Esophagus muscularis mucosa (tissue), 4 donors: ENCODE results near the gene ACY1. TPM values are rescaled to one million over a fixed set of nuclear protein-coding genes. Genes with fewer than 3 reads are reported as not detected.

Experiments
- DNase-seq: peaks from one replicate; pipeline ENCODE4 v3.0.0-alpha.2; 2017; ENCODE audit errors: extremely low spot score
- H3K27ac ChIP-seq, 4 donors: fragments of 200-600 bp; sonication (generic); replicated peaks in 1 of 4; 1 replicate in 3 of 4; 2 replicates in 1 of 4; pipeline ENCODE4 v1.5.1; 2016 to 2019; ENCODE audit warnings: mild to moderate bottlenecking in 1 of 4
- H3K27me3 ChIP-seq, 4 donors: fragments of 200-600 bp; sonication (generic); one replicate each; pipeline versions ENCODE4 v1.5.1 to v1.6.0; 2016 to 2019
- H3K36me3 ChIP-seq, 4 donors: fragments of 200-600 bp; sonication (generic); one replicate each; pipeline ENCODE4 v1.5.1; 2016 to 2019
- H3K4me1 ChIP-seq, 4 donors: fragments of 200-600 bp; sonication (generic); one replicate each; pipeline ENCODE4 v1.5.1; 2016 to 2019
- H3K4me3 ChIP-seq, 4 donors: fragments of 200-600 bp; sonication (generic); 1 replicate in 2 of 4; 2 replicates in 2 of 4; pipeline ENCODE4 v1.5.1; 2016 to 2019; ENCODE audit warnings: mild to moderate bottlenecking in 4 of 4, moderate library complexity in 1 of 4
- H3K9me3 ChIP-seq, 4 donors: fragments of 200-600 bp; sonication (generic); 1 replicate in 3 of 4; 2 replicates in 1 of 4; pipeline ENCODE4 v1.5.1; 2016 to 2019
- CTCF ChIP-seq, 3 experiments: fragments of 200-600 bp in 2 of 3; fragments of 450-650 bp in 1 of 3; sonication (generic) in 2 of 3; IDR thresholded peaks; one replicate each; pipeline ENCODE4 v1.5.1; 2017 to 2019; ENCODE audit warnings: antibody characterized with exemption in 3 of 3, mild to moderate bottlenecking in 2 of 3, moderate library complexity in 1 of 3
- EP300 ChIP-seq: sonication (generic); formaldehyde crosslinking; IDR thresholded peaks from one replicate; pipeline ENCODE4 v1.6.1; 2017; ENCODE audit warnings: antibody characterized with exemption
- POLR2A ChIP-seq: fragments of 450-650 bp; IDR thresholded peaks from one replicate; pipeline ENCODE4 v1.6.1; 2017; ENCODE audit warnings: antibody characterized with exemption, moderate library complexity, mild to moderate bottlenecking, low read depth
- POLR2AphosphoS5 ChIP-seq, 2 donors: sonication (generic); formaldehyde crosslinking; IDR thresholded peaks; one replicate each; pipeline ENCODE4 v1.6.1; 2017; ENCODE audit warnings: antibody characterized with exemption in 2 of 2
- WGBS: methylation state at CpG from one replicate; pipeline ENCODE4 v1.1.5; 2018; 5-methylcytosine and 5-hydroxymethylcytosine counted together
- intact Hi-C: fragments of 100-400 bp; cut with DNase I; formaldehyde crosslinking; loops from one replicate; pipeline ENCODE4 v1.15.1; 2023
- total RNA-seq, 4 donors: library from RNA; depleted of rRNA; stranded (reverse); fragments of >200 nt; gene quantifications; one replicate each; pipeline versions ENCODE4 v1.1.0 to v1.2.1, GENCODE V29; 2016

The ACY1 gene
- total RNA-seq, 4 donors from 2014 or later, result 10.0 to 19.2 (median 15.8) TPM

- H3K4me3 ChIP-seq, result no peak overlapping the region
- DNase-seq, result no peak
- no peaks in the 10 kb centered on the region for H3K27me3 ChIP-seq
- 79% methylated on average over 5 of the region's 7 CpGs for WGBS
- H3K36me3 ChIP-seq, result no peaks in the 10 kb centered on the region
- H3K27ac ChIP-seq, result no peak overlapping the region
- TF ChIP-seq POLR2AphosphoS5 (IDR thresholded peaks at IDR 0.05), result no peak
- no peak for TF ChIP-seq POLR2A
- no peak for TF ChIP-seq EP300
- no peak for TF ChIP-seq CTCF (IDR thresholded peaks at IDR 0.05)
- intact Hi-C loops, result no loop called here
- peaks cover 55 to 68% (median 58%) of the 10 kb centered on the region in 4 donors for H3K4me1 ChIP-seq
- H3K9me3 ChIP-seq, result no peaks in the 10 kb centered on the region
Measured at GRCh38 chr3:52025453-52025852, 42.1 kb downstream of the ACY1 start.

GRCh38 chr3:52026041-52026440, 42.7 kb downstream of the ACY1 start:
- no peak for TF ChIP-seq POLR2AphosphoS5 (IDR thresholded peaks at IDR 0.05)
- TF ChIP-seq POLR2A, result no peak
- TF ChIP-seq CTCF (IDR thresholded peaks at IDR 0.05), result no peak
- TF ChIP-seq EP300, result no peak
- Histone ChIP-seq H3K27ac (no peak overlapping the region), H3K27me3 (no peaks in the 10 kb centered on the region), H3K9me3 (no peaks in the 10 kb centered on the region), H3K4me1 (peaks cover 49 to 62% (median 52%) of the 10 kb centered on the region in 4 donors), H3K4me3 (no peak overlapping the region), H3K36me3 (no peaks in the 10 kb centered on the region)
- intact Hi-C loops, result no loop called here
- DNase-seq, result no peak
- 54% methylated on average over 3 of the region's 4 CpGs for WGBS

- Histone ChIP-seq H3K27me3 (no peaks in the 10 kb centered on the region), H3K36me3 (no peaks in the 10 kb centered on the region), H3K27ac (no peak overlapping the region), H3K9me3 (no peaks in the 10 kb centered on the region), H3K4me1 (peaks cover 24 to 37% (median 27%) of the 10 kb centered on the region in 4 donors), H3K4me3 (no peak overlapping the region)
- intact Hi-C loops, result no loop called here
- WGBS, result 88% methylated on average over 7 of the region's 12 CpGs
- TF ChIP-seq POLR2AphosphoS5 (IDR thresholded peaks at IDR 0.05) (no peak), CTCF (IDR thresholded peaks at IDR 0.05) (no peak), POLR2A (no peak), EP300 (no peak)
- no peak for DNase-seq
Measured at GRCh38 chr3:52028572-52028971, 45.2 kb downstream of the ACY1 start.

GRCh38 chr3:52029053-52029452, 45.7 kb downstream of the ACY1 start:
- DNase-seq, result no peak
- TF ChIP-seq POLR2AphosphoS5 (IDR thresholded peaks at IDR 0.05) (no peak), CTCF (IDR thresholded peaks at IDR 0.05) (no peak), EP300 (no peak), POLR2A (no peak)
- Histone ChIP-seq H3K4me1 (peaks cover 19 to 32% (median 22%) of the 10 kb centered on the region in 4 donors), H3K27ac (no peak overlapping the region), H3K27me3 (no peaks in the 10 kb centered on the region), H3K4me3 (no peak overlapping the region), H3K9me3 (no peaks in the 10 kb centered on the region), H3K36me3 (no peaks in the 10 kb centered on the region)
- 100% methylated on average over 1 of the region's 9 CpGs for WGBS
- intact Hi-C loops, result no loop called here

GRCh38 chr3:52029535-52029934, 46.2 kb downstream of the ACY1 start:
- peaks cover 16 to 27% (median 18%) of the 10 kb centered on the region in 4 donors for H3K4me1 ChIP-seq
- TF ChIP-seq CTCF (IDR thresholded peaks at IDR 0.05), result no peak
- no peak for TF ChIP-seq EP300
- no peak for TF ChIP-seq POLR2A
- TF ChIP-seq POLR2AphosphoS5 (IDR thresholded peaks at IDR 0.05), result no peak
- H3K9me3 ChIP-seq, result no peaks in the 10 kb centered on the region
- no peaks in the 10 kb centered on the region for H3K27me3 ChIP-seq
- H3K4me3 ChIP-seq, result no peak overlapping the region
- no peaks in the 10 kb centered on the region for H3K36me3 ChIP-seq
- WGBS, result 91% methylated on average over 9 of the region's 10 CpGs
- intact Hi-C loops, result no loop called here
- no peak overlapping the region for H3K27ac ChIP-seq
- no peak for DNase-seq
